GM21360 (cell line): ENCODE data around the gene ADAM12.
"Not testable (repeated sequence)": the region's sequence is repeated elsewhere in the genome, so short reads cannot be mapped to it uniquely, and the experiment has no call there.

Source experiments
- ATAC-seq: cut with Tn5 transposase; IDR thresholded peaks from one replicate; pipeline ENCODE4 v1.9.1; 2021; ENCODE audit warnings: mild to moderate bottlenecking, moderate library complexity; ENCODE audit not compliant: unreplicated experiment

The ADAM12 gene

DNA sequence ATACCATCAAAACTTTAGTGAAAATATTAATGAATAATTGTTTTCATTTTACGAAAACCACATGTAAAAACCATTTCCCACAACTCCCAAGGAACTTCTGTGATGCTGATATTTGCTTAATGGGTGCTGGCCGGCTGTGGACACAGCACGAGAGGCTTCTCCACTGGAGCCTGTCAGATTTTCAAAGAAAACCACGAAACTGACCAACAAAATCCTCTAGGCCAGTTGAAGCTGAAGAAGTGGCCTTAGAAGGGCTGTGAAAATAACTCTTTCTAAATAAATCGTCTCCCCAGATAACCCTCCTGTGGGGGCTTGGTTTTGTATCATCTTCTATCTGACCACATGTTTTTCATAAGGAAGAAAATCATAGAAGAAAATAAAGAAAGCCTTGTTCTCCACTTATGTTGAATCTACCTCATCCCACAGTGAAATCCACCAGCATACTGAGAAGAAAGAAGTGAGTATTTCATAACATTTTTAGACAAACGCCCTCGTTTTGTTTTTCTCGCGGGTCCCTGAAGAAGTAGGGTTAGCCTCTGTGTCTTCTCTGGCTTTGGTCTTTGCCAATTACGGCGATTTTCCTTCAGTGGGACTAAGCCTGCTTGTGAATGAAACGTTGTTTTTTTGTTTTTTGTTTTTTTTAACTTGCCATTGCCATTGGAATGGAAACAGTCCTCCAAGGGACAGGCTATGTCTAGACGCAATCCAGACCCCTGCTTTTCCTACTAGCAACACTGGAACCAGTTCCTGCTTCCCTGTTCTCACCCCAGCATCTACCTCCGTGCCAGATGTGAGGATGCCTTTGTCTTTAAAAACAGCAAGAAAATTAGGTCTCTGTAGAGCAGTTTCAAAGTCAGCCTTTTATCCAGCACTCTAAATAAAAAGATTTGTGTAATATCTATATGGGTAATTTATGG lies 123.9 kb downstream of the ADAM12 start:
- no peak for ATAC-seq

- no peak for ATAC-seq
Measured at GRCh38 chr10:126263006-126263676, 125.1 kb downstream of the ADAM12 start.

DNA sequence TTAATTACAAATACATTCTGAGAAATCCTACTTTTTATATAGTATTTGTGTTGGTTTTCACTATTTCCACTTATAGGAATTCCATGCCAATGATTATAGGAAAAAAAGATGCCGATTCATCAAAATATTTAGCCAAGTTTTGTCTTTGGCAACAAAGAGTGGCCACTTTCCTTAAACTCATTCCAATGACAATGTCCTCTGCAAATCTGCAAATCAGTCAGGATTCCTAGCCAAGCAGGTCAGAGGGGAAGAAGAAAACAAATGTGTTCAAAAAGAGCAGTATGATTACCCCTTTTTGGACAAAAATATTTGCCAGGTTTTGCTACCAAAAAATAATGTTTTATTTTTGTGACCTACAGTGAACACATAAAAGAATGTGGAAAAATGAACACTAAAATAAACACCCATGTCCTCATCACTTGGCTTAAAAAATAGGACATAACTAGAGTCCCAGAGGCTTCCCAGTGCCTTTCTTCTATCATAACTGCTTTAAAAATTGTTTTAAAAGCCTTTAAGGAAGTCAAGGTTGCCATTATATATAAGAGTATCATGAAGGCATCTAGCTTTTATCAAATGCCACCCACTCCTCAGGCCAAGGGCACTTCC lies 125.9 kb downstream of the ADAM12 start:
- no peak for ATAC-seq

GRCh38 chr10:126259760-126260479 lies 128.4 kb downstream of the ADAM12 start:
- no peak for ATAC-seq

GRCh38 chr10:126256864-126257263 lies 131.4 kb downstream of the ADAM12 start:
- no peak for ATAC-seq

- ATAC-seq = no peak
Measured at GRCh38 chr10:126255313-126255712, 133.0 kb downstream of the ADAM12 start.

- ATAC-seq = no peak
Measured at GRCh38 chr10:126253611-126253998, 134.7 kb downstream of the ADAM12 start.

GRCh38 chr10:126252884-126253610 lies 135.2 kb downstream of the ADAM12 start:
- ATAC-seq = no peak

DNA sequence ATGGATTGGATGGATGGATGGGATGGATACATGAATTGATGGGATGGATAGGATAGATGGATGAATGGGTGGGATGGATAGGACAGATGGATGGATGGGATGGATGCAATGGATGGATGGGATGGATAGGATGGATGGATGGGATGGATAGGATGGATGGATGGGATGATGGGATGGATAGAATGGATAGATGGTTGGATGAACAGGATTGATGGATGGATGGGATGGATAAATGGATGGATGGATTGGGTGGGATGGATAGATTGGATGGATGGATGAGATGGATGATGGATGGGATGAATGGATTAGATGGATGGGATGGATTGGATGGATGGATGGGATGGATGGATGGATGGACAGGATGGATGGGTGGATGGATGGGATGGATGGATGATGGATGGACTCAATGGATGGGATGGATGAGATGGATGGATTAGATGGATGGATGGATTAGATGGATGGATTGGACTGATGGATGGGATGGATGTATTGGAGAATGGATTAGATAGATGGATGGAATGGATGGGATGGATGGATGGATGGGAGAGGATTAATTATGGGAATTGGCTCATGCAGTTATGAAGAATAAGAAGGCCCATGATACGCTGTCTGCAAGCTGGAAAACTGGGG lies 136.4 kb downstream of the ADAM12 start:
- no peak for ATAC-seq

DNA sequence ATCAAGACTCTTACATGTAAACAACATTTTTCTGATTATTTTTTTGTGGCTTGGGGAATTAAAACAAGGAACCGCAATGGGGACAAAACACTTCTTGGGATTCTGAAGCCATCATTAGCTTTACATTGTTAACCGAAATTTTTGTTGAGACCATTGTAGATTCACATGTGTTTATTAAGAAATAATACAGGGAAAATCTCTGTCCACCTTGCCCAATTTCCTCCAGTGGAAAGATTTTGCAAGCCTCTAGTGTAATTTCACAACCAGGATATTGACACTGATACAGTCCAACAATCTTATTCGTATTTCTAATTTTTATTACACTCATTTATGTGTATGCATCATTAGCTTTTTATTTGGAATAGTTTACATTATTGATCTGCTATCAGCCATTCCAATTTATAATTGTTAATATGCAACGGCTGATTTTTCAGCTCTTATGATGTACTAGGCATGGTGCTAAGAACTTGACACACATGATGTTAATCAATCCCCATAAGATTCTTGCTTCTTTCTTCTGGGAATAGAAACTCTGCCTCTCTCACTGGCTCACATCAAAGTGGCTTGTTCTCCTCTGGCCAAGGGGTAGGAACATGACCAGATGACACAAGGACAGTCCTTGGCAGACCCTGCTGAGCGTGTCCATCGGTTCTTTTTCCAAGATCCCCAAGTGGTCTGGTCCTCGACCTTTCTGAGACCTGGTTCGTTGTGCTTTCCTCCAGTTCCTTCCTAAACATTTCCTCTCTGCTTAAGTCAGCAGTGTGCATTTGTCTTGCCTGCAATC lies 137.6 kb downstream of the ADAM12 start:
- ATAC-seq = no peak

- no peak for ATAC-seq
Measured at GRCh38 chr10:126250045-126250444, 138.2 kb downstream of the ADAM12 start.

DNA sequence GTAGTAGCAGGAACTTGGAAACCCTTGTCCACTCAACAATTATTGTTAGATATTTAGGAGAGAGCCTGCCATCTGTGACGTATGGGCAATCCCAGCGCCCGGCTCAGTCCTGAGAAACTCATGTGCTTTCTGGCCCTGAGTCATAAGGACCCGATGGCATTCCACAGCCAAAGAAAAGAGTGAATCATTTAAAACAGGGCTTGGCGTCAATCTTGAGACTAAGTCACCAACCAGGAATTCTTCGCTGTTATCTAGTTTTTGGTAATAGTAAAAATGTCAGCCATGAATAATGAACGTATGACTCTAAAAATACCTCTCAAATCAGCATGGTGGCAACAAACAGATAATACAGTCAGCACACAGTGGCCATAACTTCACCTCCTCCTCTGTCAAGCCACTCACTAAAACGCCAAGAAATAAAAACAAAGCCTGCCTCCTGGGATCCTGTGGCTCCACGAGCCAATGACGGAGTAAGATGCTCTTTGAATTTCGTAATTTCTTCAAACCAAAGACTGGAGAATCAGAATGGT lies 140.8 kb downstream of the ADAM12 start:
- ATAC-seq = no peak

GRCh38 chr10:126246396-126246795 lies 141.9 kb downstream of the ADAM12 start:
- not testable (repeated sequence) for ATAC-seq

DNA sequence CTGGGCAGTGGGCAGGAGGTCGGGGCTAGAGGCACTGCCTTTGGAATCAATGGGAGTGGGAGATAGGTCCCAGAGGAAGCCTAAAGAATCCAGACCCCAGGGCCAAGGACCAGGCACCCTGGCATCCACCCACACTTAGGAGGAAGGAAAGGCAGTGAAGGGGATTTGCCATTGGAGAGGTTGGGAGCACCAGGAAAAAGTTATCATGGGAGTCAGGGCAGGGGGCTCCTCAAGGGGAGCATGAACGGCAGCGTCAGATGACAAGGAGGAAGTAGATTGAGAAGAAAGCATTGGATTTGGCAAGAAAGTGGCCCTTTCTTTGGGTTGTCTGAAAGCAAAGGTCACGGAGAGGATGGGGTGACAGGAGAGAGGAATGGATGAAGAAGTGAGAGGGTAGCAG lies 142.8 kb downstream of the ADAM12 start:
- ATAC-seq = no peak

DNA sequence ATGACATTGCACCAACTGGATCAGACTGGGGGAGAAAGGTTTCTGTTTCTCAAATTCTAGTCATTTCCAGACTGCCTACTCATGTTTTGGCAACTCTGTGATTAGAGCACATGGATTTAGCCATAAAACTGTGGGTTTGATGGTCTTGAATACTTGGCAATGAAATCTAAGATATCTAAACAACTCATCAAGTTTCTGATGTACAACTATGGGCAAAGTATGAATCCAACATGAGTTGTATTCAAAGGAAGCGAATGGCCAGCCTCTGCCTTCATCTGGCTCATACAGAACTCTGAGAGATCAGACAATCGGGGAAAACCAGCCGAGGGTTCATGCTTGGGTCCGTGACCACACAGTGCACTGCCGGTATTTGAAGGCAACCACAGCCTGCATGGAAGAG lies 144.3 kb downstream of the ADAM12 start:
- ATAC-seq = no peak

DNA sequence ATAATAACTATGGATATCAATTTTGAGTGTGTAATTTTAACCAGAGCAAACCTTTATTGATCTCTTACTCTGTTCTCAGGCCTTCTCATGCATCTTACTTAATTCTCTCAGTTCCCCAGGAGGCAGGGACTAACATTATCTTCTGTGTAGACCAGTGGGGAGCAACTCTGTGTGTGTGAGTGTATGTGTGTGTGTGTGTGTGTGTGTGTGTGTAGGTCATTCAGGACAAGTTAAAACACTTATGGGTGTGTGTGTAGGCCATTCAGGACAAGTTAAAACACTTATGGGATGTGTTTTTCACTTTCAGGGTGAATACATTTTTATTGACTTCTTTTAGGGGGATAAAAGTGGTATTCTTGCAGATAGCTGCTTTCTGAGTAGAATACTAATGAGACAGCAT lies 145.0 kb downstream of the ADAM12 start:
- ATAC-seq = no peak

DNA sequence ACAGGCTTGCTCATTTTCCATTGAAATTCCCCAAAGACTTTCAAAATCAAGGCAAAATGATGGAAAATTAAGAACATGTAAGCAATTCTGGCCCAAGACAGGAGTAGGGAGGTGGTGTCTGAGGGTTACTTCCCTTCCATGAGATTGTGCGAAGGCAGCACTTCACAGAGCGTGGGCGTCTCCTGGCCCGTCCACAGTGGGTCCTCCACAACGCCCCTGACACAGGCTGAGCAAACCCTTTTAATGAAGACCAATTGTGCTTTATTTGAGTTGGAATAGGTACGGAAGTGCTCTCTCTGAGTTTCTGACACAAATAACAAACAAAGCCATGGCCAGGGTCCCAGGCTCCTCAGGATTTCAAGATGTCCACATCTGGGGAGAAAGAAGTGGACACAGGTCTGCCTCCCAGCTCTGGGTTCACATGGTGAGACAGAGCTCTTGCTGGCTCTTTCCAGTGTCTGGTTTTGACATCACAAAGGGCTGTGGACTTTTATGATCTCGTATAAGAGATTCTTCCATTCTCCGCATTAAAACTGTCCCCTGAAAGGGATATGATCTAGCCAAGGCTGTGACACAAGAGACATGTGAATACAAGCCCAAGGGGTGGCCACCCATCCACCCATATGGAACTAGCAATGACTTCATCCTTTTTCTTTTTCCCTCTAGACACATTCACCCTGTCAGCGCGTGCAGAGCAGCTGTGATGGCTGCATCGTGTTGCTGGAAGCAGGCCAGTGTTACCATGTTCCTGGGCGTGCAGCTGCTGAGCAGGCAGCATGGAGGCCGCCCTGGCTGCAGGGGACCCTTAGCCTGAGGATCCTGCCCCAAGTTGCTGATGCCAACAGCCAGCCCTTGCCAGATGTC lies 145.6 kb downstream of the ADAM12 start:
- ATAC-seq = no peak

DNA sequence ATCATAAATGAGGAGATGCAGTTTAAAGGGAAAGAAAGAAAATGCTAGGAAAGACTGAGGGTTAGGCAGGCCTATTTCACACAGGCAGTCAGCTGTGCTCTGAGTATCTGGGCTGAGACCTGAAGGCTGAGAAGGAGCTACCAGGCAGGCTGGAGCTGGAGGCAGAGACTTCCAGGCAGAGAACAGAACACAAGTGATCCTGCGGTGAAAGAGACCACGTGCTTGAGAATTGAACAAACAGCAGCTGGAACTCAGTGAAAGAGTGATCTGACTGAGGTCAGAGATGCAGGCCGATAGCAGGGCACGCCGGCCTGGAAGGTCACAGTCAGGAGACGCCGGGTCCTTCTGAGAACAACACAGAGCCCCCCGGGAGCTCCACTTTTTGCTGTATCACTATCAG lies 147.8 kb downstream of the ADAM12 start:
- ATAC-seq = no peak
